Retinal pigment epithelial cell (primary cell): Measurements from ENCODE around the gene MYO15B.

ENCODE experiments used
- DNase-seq: peaks from one replicate; pipeline ENCODE4 v3.0.0-alpha.2; 2010; ENCODE audit warnings: low read depth
- H3K4me3 ChIP-seq: 2 replicates; pipeline ENCODE4 v1.5.1; 2011; ENCODE audit warnings: mild to moderate bottlenecking, low read length, control low read depth, moderate library complexity
- TF ChIP-seq, protein P1 (sequence below): conservative IDR thresholded peaks from 2 replicates; pipeline ENCODE4 v1.5.1; 2011; ENCODE audit warnings: low read depth, low read length, control low read depth, inconsistent platforms

MYO15B gene

GRCh38 chr17:75558666-75559530 is 28.7 kb upstream of the MYO15B start:
- no peak for DNase-seq
- TF ChIP-seq, protein P1, sequence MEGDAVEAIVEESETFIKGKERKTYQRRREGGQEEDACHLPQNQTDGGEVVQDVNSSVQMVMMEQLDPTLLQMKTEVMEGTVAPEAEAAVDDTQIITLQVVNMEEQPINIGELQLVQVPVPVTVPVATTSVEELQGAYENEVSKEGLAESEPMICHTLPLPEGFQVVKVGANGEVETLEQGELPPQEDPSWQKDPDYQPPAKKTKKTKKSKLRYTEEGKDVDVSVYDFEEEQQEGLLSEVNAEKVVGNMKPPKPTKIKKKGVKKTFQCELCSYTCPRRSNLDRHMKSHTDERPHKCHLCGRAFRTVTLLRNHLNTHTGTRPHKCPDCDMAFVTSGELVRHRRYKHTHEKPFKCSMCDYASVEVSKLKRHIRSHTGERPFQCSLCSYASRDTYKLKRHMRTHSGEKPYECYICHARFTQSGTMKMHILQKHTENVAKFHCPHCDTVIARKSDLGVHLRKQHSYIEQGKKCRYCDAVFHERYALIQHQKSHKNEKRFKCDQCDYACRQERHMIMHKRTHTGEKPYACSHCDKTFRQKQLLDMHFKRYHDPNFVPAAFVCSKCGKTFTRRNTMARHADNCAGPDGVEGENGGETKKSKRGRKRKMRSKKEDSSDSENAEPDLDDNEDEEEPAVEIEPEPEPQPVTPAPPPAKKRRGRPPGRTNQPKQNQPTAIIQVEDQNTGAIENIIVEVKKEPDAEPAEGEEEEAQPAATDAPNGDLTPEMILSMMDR: no peak
- H3K4me3 ChIP-seq: no peak overlapping the region

GRCh38 chr17:75559958-75560533 is 27.6 kb upstream of the MYO15B start:
- TF ChIP-seq, protein P1: no peak
- DNase-seq: no peak
- no peak overlapping the region for H3K4me3 ChIP-seq

DNA sequence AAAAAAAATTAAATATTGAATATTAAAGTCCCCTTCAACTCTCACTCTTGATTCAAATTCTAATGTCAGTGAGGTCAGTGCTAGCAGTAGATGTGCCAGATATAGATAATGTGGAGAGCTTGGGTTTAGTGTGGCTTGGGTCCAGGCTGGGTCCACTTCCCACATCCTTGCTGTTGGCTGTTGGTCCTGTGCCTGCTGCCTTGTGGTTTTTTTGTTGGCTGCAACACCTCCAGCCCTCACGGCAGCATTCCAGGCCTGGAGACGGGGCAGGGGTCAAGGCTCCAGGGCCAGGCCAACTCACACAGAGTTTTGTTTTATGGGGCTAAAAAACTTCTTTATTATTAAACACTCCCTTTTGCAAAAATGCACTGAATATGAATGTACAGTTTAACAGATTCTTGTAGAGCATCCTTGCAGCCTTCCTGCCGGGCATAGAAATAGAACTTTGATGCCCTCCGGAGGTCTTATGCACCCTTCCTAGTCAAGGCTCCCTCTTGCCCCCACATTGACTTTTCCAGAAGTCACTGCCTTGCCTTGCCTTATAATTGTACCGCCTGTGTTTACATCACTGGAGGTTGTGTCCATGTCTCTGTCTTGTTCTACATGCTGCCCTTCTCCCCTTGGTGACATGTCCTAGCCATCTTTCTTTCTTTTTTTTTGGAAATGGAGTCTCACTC is 25.5 kb upstream of the MYO15B start:
- no peak overlapping the region for H3K4me3 ChIP-seq
- TF ChIP-seq, protein P1: no peak
- DNase-seq: no peak

DNA sequence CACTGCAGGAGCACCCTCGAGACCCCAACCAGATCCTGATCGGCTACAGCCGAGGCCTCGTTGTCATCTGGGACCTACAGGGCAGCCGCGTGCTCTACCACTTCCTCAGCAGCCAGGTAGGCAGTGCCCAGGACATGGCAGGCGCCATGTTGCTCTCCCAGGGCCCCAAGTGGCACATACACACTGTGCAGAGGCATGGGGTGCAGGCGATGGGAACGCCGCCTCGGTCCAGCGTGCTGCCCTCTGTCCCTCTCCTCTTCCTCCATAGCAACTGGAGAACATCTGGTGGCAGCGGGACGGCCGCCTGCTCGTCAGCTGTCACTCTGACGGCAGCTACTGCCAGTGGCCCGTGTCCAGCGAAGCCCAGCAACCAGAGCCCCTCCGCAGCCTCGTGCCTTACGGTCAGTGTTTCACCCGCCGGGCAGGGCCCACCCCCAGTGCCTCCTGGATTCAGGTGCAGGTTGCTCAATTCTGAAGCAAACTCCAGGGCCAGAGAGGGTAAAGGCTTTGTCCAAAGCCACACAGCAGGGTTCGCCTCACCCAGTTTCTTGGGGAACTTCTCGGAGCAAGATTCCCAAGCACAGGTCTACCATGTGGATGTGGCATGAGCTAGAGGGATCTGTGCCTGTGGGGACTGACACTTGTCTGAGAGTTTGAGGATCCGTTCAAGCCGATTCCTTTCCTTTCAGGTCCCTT is 24.4 kb upstream of the MYO15B start:
- DNase-seq: no peak
- no peak overlapping the region for H3K4me3 ChIP-seq
- TF ChIP-seq, protein P1: no peak

DNA sequence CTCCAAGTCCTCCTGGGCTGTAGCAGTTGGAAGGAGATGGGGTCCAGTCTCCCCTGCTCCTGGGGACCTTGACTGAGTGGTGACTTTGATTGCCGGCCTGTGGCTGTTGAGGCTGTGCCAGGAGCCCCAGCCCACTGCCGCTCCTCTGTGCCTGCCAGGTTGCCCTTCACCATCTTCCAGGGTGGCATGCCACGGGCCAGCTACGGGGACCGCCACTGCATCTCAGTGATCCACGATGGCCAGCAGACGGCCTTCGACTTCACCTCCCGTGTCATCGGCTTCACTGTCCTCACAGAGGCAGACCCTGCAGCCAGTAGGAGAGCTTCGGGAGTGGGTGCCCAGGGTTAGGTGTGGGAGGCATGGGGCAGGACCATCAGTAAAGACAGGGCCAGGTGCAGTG is 23.4 kb upstream of the MYO15B start:
- TF ChIP-seq, protein P1: no peak
- no peak for DNase-seq
- H3K4me3 ChIP-seq: no peak overlapping the region

DNA sequence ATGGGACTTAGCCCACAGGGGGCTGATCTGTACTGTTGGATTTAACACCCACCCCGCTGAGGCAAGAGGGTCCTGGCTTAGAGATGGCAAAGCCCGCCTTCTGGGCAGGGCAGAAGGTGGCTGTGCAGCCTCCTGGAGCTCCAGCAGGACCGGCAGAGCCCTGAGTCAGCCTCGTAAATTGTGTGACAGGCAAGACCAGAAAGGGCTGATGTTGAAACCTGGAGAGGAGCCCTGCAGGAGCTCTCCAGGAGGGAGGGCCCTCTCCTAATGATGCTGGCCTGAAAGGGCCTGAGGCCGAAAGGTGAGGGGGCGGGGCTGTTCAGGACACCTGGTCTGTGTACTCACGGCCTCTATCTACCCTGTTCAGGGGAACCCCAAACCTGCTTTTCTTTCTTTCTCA is 22.5 kb upstream of the MYO15B start:
- no peak for DNase-seq
- H3K4me3 ChIP-seq: no peak overlapping the region
- TF ChIP-seq, protein P1: no peak
